Endothelial cell of umbilical vein (primary cell): Measurements from ENCODE around the gene FUT8. TPM values are rescaled to one million over a fixed set of nuclear protein-coding genes. Genes with fewer than 3 reads are reported as not detected.

ENCODE experiments used
- BruUV-seq: library from RNA; stranded (reverse); fragments of 400-500 nt; replicated peaks from 2 replicates; lab custom pipeline; 2021; lab: Mats Ljungman, UMichigan
- CTCF ChIA-PET: fragments of 300-600, 350-600 bp; sonication (Branson Sonifier 250); formaldehyde crosslinking; loops from one replicate; lab custom pipeline; 2021; ENCODE audit warnings: antibody characterized with exemption, inconsistent platforms; lab: Charles Lee
- POLR2A ChIA-PET: fragments of 300-600, 350-600 bp; sonication (Branson Sonifier 250); formaldehyde crosslinking; loops from one replicate; lab custom pipeline; 2021; ENCODE audit warnings: antibody characterized with exemption, inconsistent platforms; lab: Charles Lee
- DNase-seq: peaks from one replicate; pipeline ENCODE4 v3.0.0-alpha.2; 2011; ENCODE audit warnings: low read depth, low spot score
- FAIRE-seq: peaks from 2 replicates; lab custom pipeline; 2011; peaks lifted over from hg19 to GRCh38; lab: Jason Lieb, UNC
- H2AFZ ChIP-seq: 2 replicates; pipeline ENCODE4 v1.6.0; 2012; ENCODE audit warnings: low read depth, low read length, control low read depth, inconsistent platforms
- H3K27ac ChIP-seq: 2 replicates; pipeline ENCODE4 v1.5.1; 2011; ENCODE audit warnings: low read depth, mild to moderate bottlenecking, control low read depth, low read length, moderate library complexity; ENCODE audit not compliant: insufficient read depth
- H3K27me3 ChIP-seq, 2 experiments: 2 replicates each; pipeline versions ENCODE4 v1.6.0 to v1.6.1; 2011; ENCODE audit warnings: low read length in 2 of 2, mixed read lengths in 1 of 2; ENCODE audit not compliant: control insufficient read depth in 2 of 2, insufficient read depth in 2 of 2
- H3K36me3 ChIP-seq, 2 experiments: 2 replicates in 1 of 2; 3 replicates in 1 of 2; pipeline ENCODE4 v1.5.1; 2011; ENCODE audit warnings: low read length in 2 of 2, mild to moderate bottlenecking in 1 of 2, moderate library complexity in 1 of 2; ENCODE audit not compliant: control insufficient read depth in 2 of 2, insufficient read depth in 2 of 2; ENCODE audit errors: extremely low read depth in 1 of 2
- H3K4me1 ChIP-seq: 3 replicates; pipeline ENCODE4 v1.5.1; 2011; ENCODE audit warnings: mild to moderate bottlenecking, low read length; ENCODE audit not compliant: control insufficient read depth, insufficient read depth; ENCODE audit errors: extremely low read depth
- H3K4me2 ChIP-seq: 2 replicates; pipeline ENCODE4 v1.6.1; 2011; ENCODE audit warnings: low read length, control low read depth, mixed read lengths; ENCODE audit not compliant: insufficient read depth
- H3K4me3 ChIP-seq, 3 experiments: fragments of 200-600 bp in 1 of 3; sonication (generic), shearing (Covaris generic) in 1 of 3; replicated peaks in 1 of 3; 2 replicates each; pipeline ENCODE4 v1.5.1; 2011 to 2016; ENCODE audit warnings: control low read depth in 3 of 3, low read length in 3 of 3, mild to moderate bottlenecking in 2 of 3, inconsistent platforms in 1 of 3, low read depth in 1 of 3, moderate library complexity in 1 of 3; ENCODE audit not compliant: insufficient read depth in 1 of 3
- H3K79me2 ChIP-seq: 2 replicates; pipeline ENCODE4 v1.6.0; 2012; ENCODE audit warnings: low read length, inconsistent platforms; ENCODE audit not compliant: control insufficient read depth, insufficient read depth
- H3K9ac ChIP-seq: replicated peaks from 2 replicates; pipeline ENCODE3; 2011; ENCODE audit warnings: low read length, control low read depth; ENCODE audit not compliant: insufficient read depth; ENCODE audit errors: extremely low read depth
- H3K9me1 ChIP-seq: replicated peaks from 3 replicates; pipeline ENCODE4 v1.6.0; 2011; ENCODE audit warnings: mild to moderate bottlenecking, low read length; ENCODE audit not compliant: control insufficient read depth, insufficient read depth; ENCODE audit errors: extremely low read depth
- H3K9me3 ChIP-seq: replicated peaks from 2 replicates; pipeline ENCODE4 v1.5.1; 2012; ENCODE audit warnings: low read length, inconsistent platforms; ENCODE audit not compliant: control insufficient read depth, insufficient read depth
- H4K20me1 ChIP-seq: replicated peaks from 2 replicates; pipeline ENCODE3; 2011; ENCODE audit warnings: mild to moderate bottlenecking, low read length; ENCODE audit not compliant: control insufficient read depth, insufficient read depth; ENCODE audit errors: extremely low read depth
- EZH2 ChIP-seq: IDR thresholded peaks from 2 replicates; pipeline ENCODE4 v1.6.1; 2012; ENCODE audit warnings: borderline replicate concordance, low read depth, mild to moderate bottlenecking, moderate library complexity, low read length, inconsistent platforms; ENCODE audit not compliant: severe bottlenecking
- FOS ChIP-seq: IDR thresholded peaks from 2 replicates; pipeline ENCODE4 v1.6.1; 2011; ENCODE audit warnings: mild to moderate bottlenecking, low read length, moderate library complexity, borderline replicate concordance; ENCODE audit not compliant: insufficient read depth
- GATA2 ChIP-seq: IDR thresholded peaks from 2 replicates; pipeline ENCODE4 v1.7.0; 2011; ENCODE audit warnings: low read depth, mild to moderate bottlenecking, moderate library complexity, mixed read lengths, low read length; ENCODE audit not compliant: insufficient read length, insufficient read depth
- JUN ChIP-seq: IDR thresholded peaks from 2 replicates; pipeline ENCODE4 v1.6.1; 2011; ENCODE audit warnings: borderline replicate concordance, low read depth; ENCODE audit not compliant: insufficient read length, insufficient read depth
- MYC ChIP-seq: IDR thresholded peaks from one replicate; pipeline ENCODE4 v1.6.1; 2011; ENCODE audit warnings: mild to moderate bottlenecking, low read depth, low read length
- POLR2A ChIP-seq: IDR thresholded peaks from 2 replicates; pipeline ENCODE4 v1.6.1; 2012; ENCODE audit warnings: low read depth, mild to moderate bottlenecking, control low read depth, low read length
- POLR2AphosphoS5 ChIP-seq: IDR thresholded peaks from 2 replicates; pipeline ENCODE4 v1.6.1; 2012; ENCODE audit warnings: low read depth, mild to moderate bottlenecking, control low read depth, low read length, moderate library complexity; ENCODE audit not compliant: insufficient read depth
- dilution Hi-C: fragments of 300-500 bp; cut with MboI; formaldehyde crosslinking; loops from one replicate; pipeline ENCODE4 v1.15.0; 2019; ENCODE audit warnings: low sequenced_read_pairs; ENCODE audit not compliant: extremely low pct_ligation_motif_present
- intact Hi-C: fragments of 100-400 bp; cut with micrococcal nuclease; formaldehyde crosslinking; loops from one replicate; pipeline ENCODE4 v1.10.0; 2022
- polyA plus RNA-seq, 4 experiments: library from polyadenylated mRNA; depleted of rRNA in 3 of 4; stranded (reverse) in 3 of 4; unstranded in 1 of 4; fragments of >200 nt; gene quantifications; 2 replicates each; pipeline versions ENCODE4 v1.2.1 to v1.2.3, GENCODE V29; 2011 to 2012; ENCODE audit warnings: missing spikeins in 1 of 4
- total RNA-seq: library from RNA; stranded (reverse); gene quantifications from 2 replicates; pipeline ENCODE4 v1.2.3, GENCODE V29; 2021
- TF ChIP-seq, protein P1 (sequence below), 2 donors: IDR thresholded peaks; 1 replicate in 1 of 2; 2 replicates in 1 of 2; pipeline ENCODE4 v1.5.1; 2011; ENCODE audit warnings: low read length in 2 of 2, mild to moderate bottlenecking in 2 of 2, moderate library complexity in 2 of 2, control low read depth in 1 of 2, inconsistent platforms in 1 of 2, low read depth in 1 of 2; ENCODE audit not compliant: insufficient read depth in 1 of 2; ENCODE audit errors: extremely low read depth in 1 of 2
- TF ChIP-seq, protein P2 (sequence below): IDR thresholded peaks from 2 replicates; pipeline ENCODE4 v1.6.1; 2011; ENCODE audit not compliant: insufficient read depth, insufficient read length

The FUT8 gene
- total and polyA plus RNA-seq, 2 donors (not counting 3 experiments of a cell fraction or from before 2014, with no cell fraction given), result 16.7 to 38.8 TPM

DNA sequence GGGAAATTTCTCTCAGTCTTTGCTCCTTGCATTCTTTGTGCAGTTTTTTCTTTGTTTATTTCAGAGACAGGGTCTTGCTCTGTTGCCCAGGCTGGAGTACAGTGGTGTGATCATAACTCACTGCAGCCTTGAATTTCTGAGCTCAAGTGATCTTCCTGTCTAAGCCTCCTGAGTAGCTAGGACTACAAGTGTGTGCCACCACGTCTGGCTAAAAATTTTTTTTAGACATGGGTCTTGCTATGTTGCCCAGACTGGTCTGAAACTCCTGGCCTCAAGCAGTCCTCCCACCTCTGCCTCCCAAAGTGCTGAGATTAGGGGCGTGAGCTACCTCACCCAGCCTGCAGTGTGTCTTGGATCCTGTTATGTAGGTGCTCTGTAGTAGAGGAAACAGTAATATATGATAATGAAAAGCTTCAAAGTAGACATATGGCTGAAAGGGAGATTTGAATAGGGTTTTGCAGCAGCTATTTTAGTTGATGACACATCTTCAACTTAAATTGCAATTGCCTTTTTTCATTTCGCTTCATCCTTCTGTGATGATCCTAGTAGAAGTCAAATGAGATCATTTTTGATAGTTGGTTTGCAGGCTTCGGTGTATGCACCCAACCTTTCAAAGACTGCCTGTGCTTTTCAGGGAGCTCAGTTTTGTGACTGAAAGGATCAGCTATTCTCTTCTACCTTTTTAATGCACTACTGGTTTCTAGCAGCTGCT, 75.4 kb downstream of the FUT8 start:
- no peaks in the 10 kb centered on the region for H3K36me3 ChIP-seq
- H3K27me3 ChIP-seq, result no peaks in the 10 kb centered on the region
- POLR2A ChIA-PET, result no interaction called here
- no peak for DNase-seq
- H3K4me1 ChIP-seq, result no peaks in the 10 kb centered on the region
- H3K9ac ChIP-seq, result no peak overlapping the region
- no peak overlapping the region for H3K4me2 ChIP-seq
- H3K4me3 ChIP-seq, result no peak overlapping the region
- intact Hi-C loops (no loop called here), dilution Hi-C loops (no loop called here)
- no peaks in the 10 kb centered on the region for H4K20me1 ChIP-seq
- BruUV-seq, result no TSS peak
- H3K79me2 ChIP-seq, result peaks cover 13% of the 10 kb centered on the region
- no peak for TF ChIP-seq MYC
- TF ChIP-seq, protein P1, sequence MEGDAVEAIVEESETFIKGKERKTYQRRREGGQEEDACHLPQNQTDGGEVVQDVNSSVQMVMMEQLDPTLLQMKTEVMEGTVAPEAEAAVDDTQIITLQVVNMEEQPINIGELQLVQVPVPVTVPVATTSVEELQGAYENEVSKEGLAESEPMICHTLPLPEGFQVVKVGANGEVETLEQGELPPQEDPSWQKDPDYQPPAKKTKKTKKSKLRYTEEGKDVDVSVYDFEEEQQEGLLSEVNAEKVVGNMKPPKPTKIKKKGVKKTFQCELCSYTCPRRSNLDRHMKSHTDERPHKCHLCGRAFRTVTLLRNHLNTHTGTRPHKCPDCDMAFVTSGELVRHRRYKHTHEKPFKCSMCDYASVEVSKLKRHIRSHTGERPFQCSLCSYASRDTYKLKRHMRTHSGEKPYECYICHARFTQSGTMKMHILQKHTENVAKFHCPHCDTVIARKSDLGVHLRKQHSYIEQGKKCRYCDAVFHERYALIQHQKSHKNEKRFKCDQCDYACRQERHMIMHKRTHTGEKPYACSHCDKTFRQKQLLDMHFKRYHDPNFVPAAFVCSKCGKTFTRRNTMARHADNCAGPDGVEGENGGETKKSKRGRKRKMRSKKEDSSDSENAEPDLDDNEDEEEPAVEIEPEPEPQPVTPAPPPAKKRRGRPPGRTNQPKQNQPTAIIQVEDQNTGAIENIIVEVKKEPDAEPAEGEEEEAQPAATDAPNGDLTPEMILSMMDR (IDR thresholded peaks at IDR 0.05; ENCODE audit: extremely low read depth in 1 of 2, insufficient read depth in 1 of 2, low read depth in 1 of 2, low read length in 2 of 2), result no peak
- no peak for TF ChIP-seq FOS
- no peak for TF ChIP-seq GATA2
- TF ChIP-seq, protein P2, sequence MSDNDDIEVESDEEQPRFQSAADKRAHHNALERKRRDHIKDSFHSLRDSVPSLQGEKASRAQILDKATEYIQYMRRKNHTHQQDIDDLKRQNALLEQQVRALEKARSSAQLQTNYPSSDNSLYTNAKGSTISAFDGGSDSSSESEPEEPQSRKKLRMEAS, result no peak
- TF ChIP-seq POLR2AphosphoS5, result no peak
- TF ChIP-seq POLR2A, result no peak
- no peak for TF ChIP-seq JUN
- no peak for TF ChIP-seq EZH2
- H3K9me3 ChIP-seq, result no peaks in the 10 kb centered on the region
- H2AFZ ChIP-seq, result no peak overlapping the region
- CTCF ChIA-PET, result interaction anchor here (0.8 to 3.3 kb wide), 7 partner anchors 9 to 337 kb away, joined by 3 to 18 read pairs (median 4); no protein-coding TSS in a partner anchor
- H3K9me1 ChIP-seq, result no peaks in the 10 kb centered on the region
- FAIRE-seq, result no peak
- H3K27ac ChIP-seq, result no peak overlapping the region
